ENCODE results near the gene EZH1. TPM values are rescaled to one million over a fixed set of nuclear protein-coding genes. Genes with fewer than 3 reads are reported as not detected.

The EZH1 gene
- polyA plus RNA-seq, 1 experiment = 30.4 TPM

- no peak for DNase-seq (ENCODE audit: low read depth)
- H3K27me3 ChIP-seq (ENCODE audit: control insufficient read depth, insufficient read depth, low read length) = no peaks in the 10 kb centered on the region
- peaks cover 32% of the 10 kb centered on the region for H3K36me3 ChIP-seq (ENCODE audit: control insufficient read depth, insufficient read depth, low read length)
- CTCF ChIA-PET = interaction anchor here (1.0 to 1.8 kb wide), 2 partner anchors 7 to 137 kb away, joined by 3 to 5 read pairs; no protein-coding TSS in a partner anchor
- no peak for TF ChIP-seq CTCF (IDR thresholded peaks at IDR 0.05; ENCODE audit: insufficient read depth, low read depth, low read length)
- POLR2A ChIA-PET = no interaction called here
- H3K4me3 ChIP-seq (ENCODE audit: low read depth, low read length) = no peak overlapping the region
These were observed 59.0 kb downstream of the EZH1 start for GRCh38 chr17:42685831-42686230.

- Histone ChIP-seq H3K36me3 (ENCODE audit: control insufficient read depth, insufficient read depth, low read length) (peaks cover 30% of the 10 kb centered on the region), H3K27me3 (ENCODE audit: control insufficient read depth, insufficient read depth, low read length) (no peaks in the 10 kb centered on the region), H3K4me3 (ENCODE audit: low read depth, low read length) (no peak overlapping the region)
- ChIA-PET CTCF (interaction anchor here (1.8 to 3.3 kb wide), 2 partner anchors 8 to 107 kb away, joined by 5 to 25 read pairs; partner anchors contain the start of gene PSMC3IP), POLR2A (no interaction called here)
- no peak for TF ChIP-seq CTCF (IDR thresholded peaks at IDR 0.05; ENCODE audit: insufficient read depth, low read depth, low read length)
- DNase-seq (ENCODE audit: low read depth) = no peak
These were observed 59.8 kb downstream of the EZH1 start for GRCh38 chr17:42684929-42685556.

GRCh38 chr17:42683407-42684034 is 61.3 kb downstream of the EZH1 start:
- POLR2A ChIA-PET = no interaction called here
- no peaks in the 10 kb centered on the region for H3K27me3 ChIP-seq (ENCODE audit: control insufficient read depth, insufficient read depth, low read length)
- peaks cover 24% of the 10 kb centered on the region for H3K36me3 ChIP-seq (ENCODE audit: control insufficient read depth, insufficient read depth, low read length)
- peak overlapping the region; percentile 66 for H3K4me3 ChIP-seq (ENCODE audit: low read depth, low read length)
- TF ChIP-seq CTCF (IDR thresholded peaks at IDR 0.05; ENCODE audit: insufficient read depth, low read depth, low read length) = no peak
- CTCF ChIA-PET = interaction anchor here (0.6 to 3.3 kb wide), 7 partner anchors 24 to 497 kb away, joined by 3 to 25 read pairs (median 3); partner anchors contain the start of genes PSMC3IP and TUBG2
- DNase-seq (ENCODE audit: low read depth) = no peak

GRCh38 chr17:42682722-42683403 is 62.0 kb downstream of the EZH1 start:
- ChIA-PET POLR2A (interaction anchor here (0.6 kb wide), 1 partner anchor 104 kb away, joined by 3 read pairs; no protein-coding TSS in a partner anchor), CTCF (interaction anchor here (0.6 to 3.3 kb wide), 6 partner anchors 19 to 496 kb away, joined by 3 to 25 read pairs (median 3); partner anchors contain the start of genes PSMC3IP and TUBG2)
- TF ChIP-seq CTCF (IDR thresholded peaks at IDR 0.05; ENCODE audit: insufficient read depth, low read depth, low read length) = no peak
- Histone ChIP-seq H3K27me3 (ENCODE audit: control insufficient read depth, insufficient read depth, low read length) (no peaks in the 10 kb centered on the region), H3K4me3 (ENCODE audit: low read depth, low read length) (peak overlapping the region; percentile 66), H3K36me3 (ENCODE audit: control insufficient read depth, insufficient read depth, low read length) (peaks cover 19% of the 10 kb centered on the region)
- DNase-seq (ENCODE audit: low read depth) = no peak
